GM13977 (cell line): ENCODE results near the gene GOT1.

Experiments
- DNase-seq: peaks from one replicate; pipeline ENCODE4 v3.0.0; 2012; ENCODE audit warnings: low spot score
- in situ Hi-C: fragments of 300-500 bp; cut with MboI; formaldehyde crosslinking; loops from one replicate; pipeline ENCODE4 v1.12.0; 2022; ENCODE audit warnings: low sequenced_read_pairs, low pct_unique_long_range_greater_than_20kb, mixed read lengths, inconsistent platforms; ENCODE audit not compliant: unreplicated experiment
- TF ChIP-seq, protein P1 (sequence below): IDR thresholded peaks from 2 replicates; pipeline ENCODE4 v1.5.1; 2012; ENCODE audit warnings: mild to moderate bottlenecking, control low read depth; ENCODE audit not compliant: insufficient read depth; ENCODE audit errors: extremely low read depth, missing control alignments

The GOT1 gene

DNA sequence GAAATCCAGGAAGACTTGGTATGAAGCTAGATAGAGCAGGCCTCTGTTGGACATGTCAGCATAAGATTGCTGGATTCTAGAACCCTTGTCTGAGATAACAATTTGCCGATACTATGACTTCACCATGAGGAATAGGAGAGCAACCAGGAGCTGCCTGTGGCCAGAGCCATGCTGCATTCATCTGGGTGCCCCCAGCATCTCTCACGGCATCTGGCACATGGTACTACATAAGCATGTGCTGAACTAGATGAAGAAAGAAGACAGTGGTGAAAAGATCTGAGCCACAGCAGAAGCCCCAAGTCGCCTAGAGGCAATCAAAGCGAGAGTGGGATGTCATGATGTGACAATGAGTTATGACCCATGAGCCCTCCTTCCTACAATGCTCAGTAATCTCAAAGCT lies 19.5 kb downstream of the GOT1 start:
- TF ChIP-seq, protein P1, sequence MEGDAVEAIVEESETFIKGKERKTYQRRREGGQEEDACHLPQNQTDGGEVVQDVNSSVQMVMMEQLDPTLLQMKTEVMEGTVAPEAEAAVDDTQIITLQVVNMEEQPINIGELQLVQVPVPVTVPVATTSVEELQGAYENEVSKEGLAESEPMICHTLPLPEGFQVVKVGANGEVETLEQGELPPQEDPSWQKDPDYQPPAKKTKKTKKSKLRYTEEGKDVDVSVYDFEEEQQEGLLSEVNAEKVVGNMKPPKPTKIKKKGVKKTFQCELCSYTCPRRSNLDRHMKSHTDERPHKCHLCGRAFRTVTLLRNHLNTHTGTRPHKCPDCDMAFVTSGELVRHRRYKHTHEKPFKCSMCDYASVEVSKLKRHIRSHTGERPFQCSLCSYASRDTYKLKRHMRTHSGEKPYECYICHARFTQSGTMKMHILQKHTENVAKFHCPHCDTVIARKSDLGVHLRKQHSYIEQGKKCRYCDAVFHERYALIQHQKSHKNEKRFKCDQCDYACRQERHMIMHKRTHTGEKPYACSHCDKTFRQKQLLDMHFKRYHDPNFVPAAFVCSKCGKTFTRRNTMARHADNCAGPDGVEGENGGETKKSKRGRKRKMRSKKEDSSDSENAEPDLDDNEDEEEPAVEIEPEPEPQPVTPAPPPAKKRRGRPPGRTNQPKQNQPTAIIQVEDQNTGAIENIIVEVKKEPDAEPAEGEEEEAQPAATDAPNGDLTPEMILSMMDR = no peak
- DNase-seq = no peak
- in situ Hi-C loops = no loop called here

DNA sequence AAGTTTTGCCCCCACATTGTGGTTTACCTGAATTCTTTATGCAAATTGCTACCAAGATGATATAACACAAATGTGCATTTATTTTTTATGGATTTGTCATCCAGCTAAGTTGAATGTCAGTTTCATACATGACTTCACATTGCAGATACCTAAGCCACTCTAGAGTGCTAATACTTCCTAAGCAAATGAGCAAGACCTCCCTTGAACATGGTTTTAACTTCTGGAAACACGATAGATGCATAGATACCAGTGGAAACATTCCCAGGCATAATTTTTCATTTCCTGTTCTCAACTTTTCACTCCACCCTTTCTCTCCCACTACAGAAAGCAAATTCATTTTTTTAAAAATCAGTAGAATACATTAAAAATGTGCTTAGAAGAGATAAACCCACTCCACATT lies 20.3 kb downstream of the GOT1 start:
- TF ChIP-seq, protein P1 = no peak
- in situ Hi-C loops = no loop called here
- no peak for DNase-seq

DNA sequence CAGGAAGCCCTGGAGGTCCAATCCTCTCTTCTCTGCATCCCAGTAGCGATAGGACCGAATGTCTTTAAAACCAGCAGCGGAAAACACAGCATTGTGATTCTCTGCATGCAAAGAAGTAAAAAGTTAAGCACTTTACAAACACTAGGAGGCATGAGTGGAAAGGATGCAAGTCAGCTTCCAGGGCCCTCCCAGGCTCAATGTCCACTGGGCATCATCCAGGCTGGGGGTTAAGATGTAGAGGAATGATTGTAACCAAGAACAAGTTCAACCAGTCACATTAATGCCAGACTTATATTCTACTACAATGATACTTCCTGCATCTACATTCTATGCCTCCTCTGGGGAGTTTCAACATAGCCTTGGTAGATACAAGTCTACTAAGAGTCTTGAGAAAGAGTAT lies 24.3 kb downstream of the GOT1 start:
- no peak for DNase-seq
- in situ Hi-C loops = no loop called here
- TF ChIP-seq, protein P1 = no peak

DNA sequence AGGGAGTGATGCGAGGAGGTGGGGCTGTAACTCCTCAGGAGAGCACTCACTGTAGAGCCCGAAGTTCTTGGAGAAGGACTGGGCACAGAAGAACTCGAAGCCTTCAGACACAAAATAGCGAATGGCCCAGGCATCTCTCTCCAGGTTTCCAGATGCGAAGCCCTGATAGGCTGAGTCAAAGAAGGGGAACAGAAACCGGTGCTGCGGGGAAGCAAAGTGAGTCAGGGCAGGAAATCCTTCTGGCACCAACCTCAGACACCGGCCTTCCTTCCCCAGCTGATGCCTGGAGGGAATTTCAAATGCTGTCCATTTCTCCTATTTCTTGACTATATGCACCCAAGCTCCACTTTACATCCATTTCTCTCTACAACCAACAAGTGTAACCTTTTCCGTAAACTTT lies 26.8 kb downstream of the GOT1 start:
- no peak for DNase-seq
- in situ Hi-C loops = no loop called here
- TF ChIP-seq, protein P1 = no peak

DNA sequence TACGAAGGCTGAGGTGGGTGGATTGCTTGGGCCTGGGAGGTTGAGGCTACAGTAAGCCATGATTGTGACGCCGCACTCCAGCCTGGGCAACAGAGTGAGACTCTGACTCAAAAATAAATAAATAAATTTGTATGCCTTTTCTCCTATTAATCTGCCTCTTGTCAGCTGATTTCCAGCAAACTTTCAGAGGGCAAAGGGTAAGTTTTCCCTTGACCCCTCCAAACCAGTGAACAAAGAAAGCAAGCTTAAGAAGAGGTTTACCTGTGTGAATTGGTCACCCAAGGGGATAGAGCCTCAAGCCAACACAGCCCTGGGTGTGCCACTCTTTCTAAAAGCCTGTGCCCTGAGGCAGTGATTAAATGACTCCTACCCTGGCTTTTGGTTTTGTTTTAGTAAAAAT lies 30.8 kb downstream of the GOT1 start:
- TF ChIP-seq, protein P1 = no peak
- DNase-seq = no peak
- in situ Hi-C loops = no loop called here

DNA sequence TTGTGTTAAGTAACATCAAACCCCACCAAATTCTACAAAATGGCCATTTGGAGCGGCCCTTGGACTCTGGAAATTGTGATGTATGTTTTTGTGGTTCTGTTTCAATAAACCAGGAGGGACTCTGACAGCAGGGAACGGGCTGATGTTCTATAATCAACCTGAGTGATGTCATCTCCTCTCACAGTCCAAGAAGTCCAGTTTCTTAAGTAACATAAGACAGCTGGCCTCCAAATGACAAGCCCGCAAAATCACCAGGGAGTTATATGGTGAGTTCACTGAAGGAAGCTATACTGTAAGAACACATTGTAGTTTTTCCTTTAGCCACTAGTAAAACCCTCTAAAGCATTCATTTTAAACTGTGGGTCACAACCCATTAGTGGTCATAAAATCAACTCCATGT lies 34.0 kb downstream of the GOT1 start:
- in situ Hi-C loops = no loop called here

More for the DNA sequence above, 34.0 kb downstream of the GOT1 start:
- DNase-seq = no peak
- TF ChIP-seq, protein P1 = no peak
